ENCODE measurements around the gene SH3BGR.

Gene SH3BGR

GRCh38 chr21:39546522-39546921 lies 94.8 kb downstream of the SH3BGR start:
- no peak for DNase-seq (ENCODE audit: low read depth, low spot score)

- no peak for DNase-seq (ENCODE audit: low read depth, low spot score)
Observed at GRCh38 chr21:39552856-39553255, 101.1 kb downstream of the SH3BGR start.

- DNase-seq (ENCODE audit: low read depth, low spot score): no peak
Observed at GRCh38 chr21:39553331-39553730, 101.6 kb downstream of the SH3BGR start.

GRCh38 chr21:39555911-39556590 lies 104.3 kb downstream of the SH3BGR start:
- no peak for DNase-seq (ENCODE audit: low read depth, low spot score)

GRCh38 chr21:39559511-39559910 lies 107.7 kb downstream of the SH3BGR start:
- no peak for DNase-seq (ENCODE audit: low read depth, low spot score)

GRCh38 chr21:39561140-39561539 lies 109.4 kb downstream of the SH3BGR start:
- DNase-seq (ENCODE audit: low read depth, low spot score): no peak

GRCh38 chr21:39562791-39563770 lies 111.3 kb downstream of the SH3BGR start:
- no peak for DNase-seq (ENCODE audit: low read depth, low spot score)

GRCh38 chr21:39564200-39564599 lies 112.4 kb downstream of the SH3BGR start:
- no peak for DNase-seq (ENCODE audit: low read depth, low spot score)

Measured in brain pericyte (primary cell).